Neuronal stem cell (in vitro differentiated cells): ENCODE measurements around the gene KCNQ1.

Experiments used
- DNase-seq: peaks from one replicate; pipeline ENCODE4 v3.0.0-alpha.2; 2013; ENCODE audit warnings: low spot score
- H2AFZ ChIP-seq: one replicate; pipeline ENCODE4 v1.6.1; 2013; ENCODE audit warnings: mild to moderate bottlenecking, low read length, inconsistent platforms
- H2AK5ac ChIP-seq: 2 replicates; pipeline ENCODE4 v1.6.1; 2013; ENCODE audit warnings: low read depth, mild to moderate bottlenecking, inconsistent platforms, low read length, moderate library complexity, mixed read lengths
- H2BK120ac ChIP-seq: 2 replicates; pipeline ENCODE4 v1.6.1; 2013; ENCODE audit warnings: low read depth, mild to moderate bottlenecking, inconsistent platforms, low read length, moderate library complexity, mixed read lengths
- H2BK12ac ChIP-seq: one replicate; pipeline ENCODE4 v1.6.1; 2013; ENCODE audit warnings: low read length, inconsistent platforms
- H2BK15ac ChIP-seq: 2 replicates; pipeline ENCODE4 v1.6.1; 2013; ENCODE audit warnings: mild to moderate bottlenecking, low read length, inconsistent platforms, mixed read lengths
- H2BK5ac ChIP-seq: one replicate; pipeline ENCODE4 v1.6.1; 2013; ENCODE audit warnings: inconsistent platforms, mild to moderate bottlenecking, low read length, moderate library complexity
- H3K14ac ChIP-seq: one replicate; pipeline ENCODE4 v1.6.1; 2013; ENCODE audit warnings: low read length, inconsistent platforms
- H3K18ac ChIP-seq: 2 replicates; pipeline ENCODE4 v1.6.1; 2013; ENCODE audit warnings: low read length, inconsistent platforms
- H3K23ac ChIP-seq: 2 replicates; pipeline ENCODE4 v1.6.1; 2013; ENCODE audit warnings: low read depth, mild to moderate bottlenecking, mixed read lengths, low read length, inconsistent platforms; ENCODE audit not compliant: poor library complexity
- H3K27ac ChIP-seq: replicated peaks from 3 replicates; pipeline ENCODE4 v1.5.1; 2013; ENCODE audit warnings: low read length, inconsistent platforms
- H3K27me3 ChIP-seq, 3 experiments: 2 replicates each; pipeline ENCODE4 v1.6.1; 2013; ENCODE audit warnings: low read length in 3 of 3, mild to moderate bottlenecking in 2 of 3, inconsistent platforms in 1 of 3, low read depth in 1 of 3, mixed read lengths in 1 of 3, moderate library complexity in 1 of 3; ENCODE audit not compliant: control insufficient read depth in 3 of 3, insufficient read depth in 3 of 3
- H3K36me3 ChIP-seq, 2 donors: replicated peaks in 1 of 2; 2 replicates each; pipeline ENCODE4 v1.6.1; 2013; ENCODE audit warnings: low read length in 2 of 2; ENCODE audit not compliant: control insufficient read depth in 2 of 2, insufficient read depth in 2 of 2
- H3K4ac ChIP-seq: 2 replicates; pipeline ENCODE4 v1.6.1; 2013; ENCODE audit warnings: inconsistent platforms, mild to moderate bottlenecking, low read length, moderate library complexity
- H3K4me1 ChIP-seq, 2 donors: 1 replicate in 1 of 2; 2 replicates in 1 of 2; pipeline ENCODE4 v1.6.1; 2013; ENCODE audit warnings: low read length in 2 of 2, low read depth in 1 of 2; ENCODE audit not compliant: control insufficient read depth in 2 of 2, insufficient read depth in 1 of 2
- H3K4me2 ChIP-seq: one replicate; pipeline ENCODE4 v1.6.1; 2013; ENCODE audit warnings: mild to moderate bottlenecking, low read length, inconsistent platforms; ENCODE audit not compliant: insufficient read depth, poor library complexity, severe bottlenecking
- H3K4me3 ChIP-seq, 2 donors: 2 replicates each; pipeline ENCODE4 v1.5.1; 2013; ENCODE audit warnings: low read length in 2 of 2, mild to moderate bottlenecking in 2 of 2, inconsistent platforms in 1 of 2, moderate library complexity in 1 of 2
- H3K79me1 ChIP-seq: one replicate; pipeline ENCODE4 v1.6.1; 2013; ENCODE audit warnings: low read depth, mild to moderate bottlenecking, inconsistent platforms, low read length, moderate library complexity
- H3K9ac ChIP-seq: one replicate; pipeline ENCODE4 v1.6.1; 2013; ENCODE audit warnings: mild to moderate bottlenecking, low read depth, low read length, inconsistent platforms; ENCODE audit not compliant: poor library complexity
- H3K9me3 ChIP-seq, 2 donors: replicated peaks in 1 of 2; 2 replicates each; pipeline versions ENCODE3 to v1.6.1; 2013; ENCODE audit warnings: low read length in 2 of 2, mild to moderate bottlenecking in 2 of 2, inconsistent platforms in 1 of 2, low read depth in 1 of 2, mixed read lengths in 1 of 2, moderate library complexity in 1 of 2; ENCODE audit not compliant: control insufficient read depth in 2 of 2, insufficient read depth in 1 of 2
- H4K8ac ChIP-seq: one replicate; pipeline ENCODE4 v1.6.1; 2013; ENCODE audit warnings: low read depth, mild to moderate bottlenecking, inconsistent platforms, low read length, moderate library complexity
- H4K91ac ChIP-seq: one replicate; pipeline ENCODE4 v1.6.1; 2013; ENCODE audit warnings: low read length, low read depth, mild to moderate bottlenecking, inconsistent platforms; ENCODE audit not compliant: poor library complexity
- WGBS, 2 donors: extraction: QIAGEN DNeasy Blood & Tissue Kit; methylation state at CpG; one replicate each; pipeline ENCODE4 v1.1.7; 2013; ENCODE audit warnings: missing lambda C conversion rate in 2 of 2, mixed read lengths in 1 of 2; ENCODE audit not compliant: insufficient read length in 2 of 2, insufficient replicate concordance in 1 of 2; ENCODE audit errors: extremely low coverage in 2 of 2; 5-methylcytosine and 5-hydroxymethylcytosine counted together

KCNQ1 gene

GRCh38 chr11:2570841-2571597 is 126.2 kb downstream of the KCNQ1 start:
- Histone ChIP-seq H3K4me1 (peaks cover 0 to 4% of the 10 kb centered on the region in 2 donors), H3K18ac (peak overlapping the region; percentile 34), H4K8ac (no peak overlapping the region), H4K91ac (no peak overlapping the region), H3K27ac (no peak overlapping the region), H2BK5ac (peak overlapping the region; percentile 29), H2BK15ac (peak overlapping the region; percentile 88), H3K23ac (peak overlapping the region; percentile 28), H3K9ac (no peak overlapping the region), H3K4me2 (no peak overlapping the region), H3K4ac (no peak overlapping the region), H3K36me3 (no peaks in the 10 kb centered on the region), H2AFZ (no peak overlapping the region), H3K14ac (peak overlapping the region; percentile 14), H2AK5ac (peak overlapping the region; percentile 66), H2BK120ac (peak overlapping the region; percentile 28), H3K79me1 (no peaks in the 10 kb centered on the region), H3K4me3 (no peak overlapping the region), H2BK12ac (no peak overlapping the region), H3K9me3 (peaks cover 3 to 6% of the 10 kb centered on the region in 2 donors), H3K27me3 (peaks cover 0 to 5% (median 0%) of the 10 kb centered on the region in 3 experiments)
- no CpG with 5 or more reads among the region's 25 CpGs for WGBS, 2 donors
- DNase-seq = no peak

GRCh38 chr11:2571598-2572281 is 126.9 kb downstream of the KCNQ1 start:
- H3K27ac ChIP-seq = no peak overlapping the region
- H2AFZ ChIP-seq = no peak overlapping the region
- DNase-seq = no peak
- H2AK5ac ChIP-seq = peak overlapping the region; percentile 66
- H3K4me1 ChIP-seq = peaks cover 0 to 4% of the 10 kb centered on the region in 2 donors
- H3K14ac ChIP-seq = peak overlapping the region; percentile 0
- no CpG with 5 or more reads among the region's 23 CpGs for WGBS, 2 donors
- peak overlapping the region; percentile 62 for H3K18ac ChIP-seq
- H2BK5ac ChIP-seq = peak overlapping the region; percentile 29
- H3K27me3 ChIP-seq = peaks cover 0 to 5% (median 0%) of the 10 kb centered on the region in 3 experiments
- H3K9me3 ChIP-seq = peaks cover 3 to 6% of the 10 kb centered on the region in 2 donors
- no peak overlapping the region for H2BK15ac ChIP-seq
- no peak overlapping the region for H4K8ac ChIP-seq
- no peak overlapping the region for H2BK12ac ChIP-seq
- no peak overlapping the region for H3K4me2 ChIP-seq
- H2BK120ac ChIP-seq = no peak overlapping the region
- no peaks in the 10 kb centered on the region for H3K36me3 ChIP-seq
- H3K4me3 ChIP-seq = peak overlapping the region in 1 of 2 donors; percentile 15
- no peak overlapping the region for H4K91ac ChIP-seq
- no peak overlapping the region for H3K23ac ChIP-seq
- no peak overlapping the region for H3K9ac ChIP-seq
- H3K4ac ChIP-seq = no peak overlapping the region
- no peaks in the 10 kb centered on the region for H3K79me1 ChIP-seq

GRCh38 chr11:2572491-2573239 is 127.9 kb downstream of the KCNQ1 start:
- Histone ChIP-seq H3K9ac (no peak overlapping the region), H4K91ac (no peak overlapping the region), H3K4me1 (peaks cover 0 to 3% of the 10 kb centered on the region in 2 donors), H3K4me2 (no peak overlapping the region), H3K4ac (no peak overlapping the region), H3K27me3 (peaks cover 0 to 5% (median 0%) of the 10 kb centered on the region in 3 experiments), H3K9me3 (peaks cover 3 to 6% of the 10 kb centered on the region in 2 donors), H4K8ac (no peak overlapping the region), H3K36me3 (no peaks in the 10 kb centered on the region), H3K23ac (no peak overlapping the region), H2AK5ac (peak overlapping the region; percentile 66), H3K4me3 (no peak overlapping the region), H3K27ac (no peak overlapping the region), H2BK5ac (peak overlapping the region; percentile 19), H3K79me1 (no peaks in the 10 kb centered on the region), H2AFZ (no peak overlapping the region), H2BK12ac (no peak overlapping the region), H2BK120ac (no peak overlapping the region), H3K14ac (peak overlapping the region; percentile 14), H2BK15ac (no peak overlapping the region), H3K18ac (peak overlapping the region; percentile 62)
- WGBS, 2 donors = no CpG with 5 or more reads among the region's 33 CpGs
- DNase-seq = no peak
